Mesangial cell (primary cell): ENCODE data around the gene STAT3. TPM values are rescaled to one million over a fixed set of nuclear protein-coding genes. Genes with fewer than 3 reads are reported as not detected.

ENCODE experiments used
- total RNA-seq: library from RNA; depleted of rRNA; stranded (reverse); fragments of >200 nt; gene quantifications from 2 replicates; pipeline ENCODE4 v1.2.3, GENCODE V29; 2015

Gene STAT3
- 59.0 and 101 TPM in 2 replicates for total RNA-seq

DNA sequence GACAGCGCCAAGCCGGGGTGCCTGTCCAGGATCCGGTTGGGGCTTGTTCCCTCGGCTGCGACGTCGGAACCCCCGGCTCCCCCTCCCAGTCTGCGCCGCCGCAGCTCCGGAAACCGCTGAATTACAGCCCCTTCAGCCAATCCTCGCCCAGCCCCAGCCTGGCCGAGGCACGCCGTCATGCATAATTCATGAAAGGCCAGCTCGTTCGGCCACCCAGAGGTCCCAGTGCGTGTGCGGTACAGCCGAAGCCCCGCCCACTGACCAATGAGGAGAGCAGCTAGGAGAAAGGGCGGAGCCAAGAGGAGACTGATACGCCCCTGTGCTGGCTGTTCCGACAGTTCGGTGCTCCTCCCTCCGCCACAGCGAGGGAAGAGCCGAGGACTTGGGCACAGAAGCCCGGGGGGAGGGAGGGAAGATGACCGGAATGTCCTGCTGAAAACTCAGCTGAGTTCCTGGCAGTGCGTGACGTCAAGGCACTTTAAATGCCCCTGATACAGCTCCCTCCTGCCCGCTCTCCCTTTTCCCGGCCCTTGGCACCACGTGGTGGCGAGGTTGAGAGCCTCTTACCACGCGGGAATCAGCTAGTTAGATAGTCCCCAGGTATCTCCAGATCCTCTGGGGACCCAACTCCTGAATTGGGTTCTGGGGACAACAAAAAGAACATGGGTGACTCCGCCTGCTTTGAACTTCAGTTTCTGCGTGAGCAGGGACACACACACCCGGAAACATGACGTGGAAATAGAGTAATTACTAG lies at the start of gene STAT3:
TSS of gene STAT3 (minus strand) at position 62 of the 754 bp plus-strand sequence. CDS start 39,926 bp downstream, outside the sequence.

DNA sequence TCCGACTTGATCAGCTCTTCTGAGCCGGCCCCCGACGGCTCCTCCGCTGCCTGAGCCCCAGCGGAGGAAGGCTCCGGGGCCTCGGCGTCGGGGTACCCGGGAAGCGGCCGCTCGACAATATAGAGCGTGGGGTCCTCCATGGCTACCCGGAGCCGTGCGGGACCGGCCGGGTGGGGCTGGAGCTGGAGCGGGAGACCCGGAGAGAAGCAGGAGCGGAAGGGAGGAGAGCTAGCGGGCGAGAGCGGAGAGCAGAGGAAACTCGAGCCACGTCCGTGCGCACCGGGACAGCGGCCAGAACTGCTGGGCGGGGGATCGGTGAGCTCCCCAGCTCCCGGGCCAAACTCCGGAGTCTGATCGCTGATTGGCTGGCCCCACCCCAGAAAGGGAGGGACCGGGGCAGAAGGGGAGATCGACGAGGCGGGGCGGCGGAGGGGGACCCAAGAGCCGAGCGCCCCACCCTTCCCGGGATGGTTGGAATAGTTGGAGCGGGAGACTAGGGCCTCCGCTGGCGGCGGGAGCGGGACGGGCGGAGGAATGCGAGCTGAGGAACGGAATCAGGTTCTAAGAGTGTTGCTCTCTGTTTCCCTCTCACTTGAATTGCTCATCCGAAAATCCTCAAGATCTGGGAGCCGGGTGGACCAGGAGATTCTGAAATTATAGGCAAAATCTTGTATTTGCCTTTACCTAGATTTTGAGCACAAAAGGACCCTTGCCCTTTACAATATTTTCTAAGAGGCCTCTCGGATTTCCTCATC lies 34.9 kb upstream of the STAT3 start, which contains the start of gene CAVIN1:
TSS of gene CAVIN1 (minus strand) at position 299 of the 755 bp plus-strand sequence. CDS start at position 140, 159 bp downstream.

DNA sequence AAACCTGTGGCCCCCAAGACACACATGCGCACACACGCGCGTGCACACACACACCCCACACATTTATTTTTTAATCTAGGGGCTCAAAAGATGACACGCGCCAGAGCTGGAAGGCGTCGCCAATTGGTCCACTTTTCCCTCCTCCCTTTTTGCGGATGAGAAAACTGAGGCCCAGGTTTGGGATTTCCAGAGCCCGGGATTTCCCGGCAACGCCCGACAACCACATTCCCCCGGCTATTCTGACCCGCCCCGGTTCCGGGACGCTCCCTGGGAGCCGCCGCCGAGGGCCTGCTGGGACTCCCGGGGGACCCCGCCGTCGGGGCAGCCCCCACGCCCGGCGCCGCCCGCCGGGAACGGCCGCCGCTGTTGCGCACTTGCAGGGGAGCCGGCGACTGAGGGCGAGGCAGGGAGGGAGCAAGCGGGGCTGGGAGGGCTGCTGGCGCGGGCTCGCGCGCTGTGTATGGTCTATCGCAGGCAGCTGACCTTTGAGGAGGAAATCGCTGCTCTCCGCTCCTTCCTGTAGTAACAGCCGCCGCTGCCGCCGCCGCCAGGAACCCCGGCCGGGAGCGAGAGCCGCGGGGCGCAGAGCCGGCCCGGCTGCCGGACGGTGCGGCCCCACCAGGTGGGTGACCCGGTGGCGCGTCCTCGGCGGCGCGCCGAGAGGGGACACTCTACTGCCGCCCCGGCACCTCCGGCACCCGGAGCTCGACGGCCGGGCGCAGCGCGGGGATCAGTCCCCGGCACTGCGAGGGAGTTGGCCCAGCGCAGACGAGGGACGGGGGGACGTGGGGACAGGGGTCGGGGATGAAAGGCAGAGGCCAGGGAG lies 100.1 kb downstream of the STAT3 start, which contains the start of gene STAT5A:
TSS of gene STAT5A (plus strand) at position 522 of the 826 bp plus-strand sequence. CDS start 914 bp downstream, outside the sequence.

DNA sequence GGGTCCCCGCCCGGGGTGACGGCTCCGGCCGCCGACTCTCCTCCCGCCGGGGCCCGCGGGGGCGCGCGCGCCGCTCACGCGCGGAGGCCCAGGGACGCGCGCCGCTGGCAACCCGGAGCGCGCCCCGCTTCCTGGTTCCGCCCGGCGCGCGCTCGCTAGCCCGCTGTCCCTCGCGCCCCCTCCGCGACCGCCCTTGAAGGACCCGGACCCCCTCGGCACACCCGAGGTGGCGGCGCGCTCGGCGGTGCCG lies 112.0 kb downstream of the STAT3 start, which contains the start of gene STAT5B:
TSS of gene STAT5B (minus strand) at position 33 of the 250 bp plus-strand sequence. CDS start 44,264 bp downstream, outside the sequence.

Other genes with a start within 250 kb of the STAT3 start
- gene RAB5C, start 233.5 kb downstream of the STAT3 start, total RNA-seq, result 172 and 174 TPM in 2 replicates
- gene KCNH4, start 207.3 kb downstream of the STAT3 start, total RNA-seq, result not detected in 2 replicates
- gene HCRT, start 203.0 kb downstream of the STAT3 start, total RNA-seq, result not detected in 2 replicates
- 18.1 and 43.4 TPM in 2 replicates for gene GHDC, start 193.9 kb downstream of the STAT3 start, total RNA-seq
- 20.9 and 22.3 TPM in 2 replicates for gene STAT5B, start 112.1 kb downstream of the STAT3 start, total RNA-seq
- 10.4 and 14.8 TPM in 2 replicates for gene STAT5A, start 99.9 kb downstream of the STAT3 start, total RNA-seq
- gene CAVIN1, start 34.8 kb upstream of the STAT3 start, total RNA-seq, result 224 and 302 TPM in 2 replicates
- 27.1 and 55.4 TPM in 2 replicates for gene ATP6V0A1, start 70.4 kb upstream of the STAT3 start, total RNA-seq
- gene NAGLU, start 147.8 kb upstream of the STAT3 start, total RNA-seq, result 35.8 and 77.3 TPM in 2 replicates
- 1.1 and 4.4 TPM in 2 replicates for gene HSD17B1, start 164.5 kb upstream of the STAT3 start, total RNA-seq
- 44.5 and 55.6 TPM in 2 replicates for gene COASY, start 173.7 kb upstream of the STAT3 start, total RNA-seq
- gene MLX, start 178.7 kb upstream of the STAT3 start, total RNA-seq, result 26.2 and 27.4 TPM in 2 replicates
- gene PSMC3IP, start 189.3 kb upstream of the STAT3 start, total RNA-seq, result 2.2 and 13.2 TPM in 2 replicates
- gene RETREG3, start 220.9 kb upstream of the STAT3 start, total RNA-seq, result 40.9 and 65.5 TPM in 2 replicates
- 56.2 and 201 TPM in 2 replicates for gene TUBG1, start 221.2 kb upstream of the STAT3 start, total RNA-seq